D721Med (cell line): ENCODE results near the gene KIZ.

Experiments
- DNase-seq: peaks from one replicate; pipeline ENCODE4 v3.0.0; 2011; ENCODE audit warnings: low spot score; ENCODE audit not compliant: insufficient read length
- FAIRE-seq: peaks from 2 replicates; lab custom pipeline; 2011; peaks lifted over from hg19 to GRCh38; lab: Jason Lieb, UNC
- TF ChIP-seq, protein P1 (sequence below): IDR thresholded peaks from 2 replicates; pipeline ENCODE4 v1.5.1; 2012; ENCODE audit warnings: mild to moderate bottlenecking, control low read depth; ENCODE audit not compliant: insufficient read depth; ENCODE audit errors: missing control alignments

Gene KIZ

DNA sequence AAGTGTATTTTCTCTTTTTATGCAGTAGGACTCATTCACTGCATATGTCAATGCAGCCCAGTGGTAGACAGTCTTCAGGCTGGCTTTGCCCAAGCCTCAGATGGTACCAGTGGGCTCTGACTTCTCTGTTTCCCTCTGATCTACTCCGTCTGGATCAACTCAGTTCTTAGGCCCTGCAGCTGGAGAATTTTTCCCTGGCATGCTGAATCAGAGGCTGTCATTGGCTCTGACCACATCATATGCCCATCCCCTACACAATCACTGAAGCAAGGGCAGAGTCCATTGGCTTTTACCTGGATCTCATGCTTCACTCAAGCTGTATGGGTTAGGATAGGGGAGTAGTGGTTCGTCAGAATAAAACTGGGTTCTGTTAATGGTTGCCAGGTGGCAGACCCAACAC is 57.8 kb downstream of the KIZ start:
- DNase-seq (no peak), FAIRE-seq (no peak)
- TF ChIP-seq, protein P1, sequence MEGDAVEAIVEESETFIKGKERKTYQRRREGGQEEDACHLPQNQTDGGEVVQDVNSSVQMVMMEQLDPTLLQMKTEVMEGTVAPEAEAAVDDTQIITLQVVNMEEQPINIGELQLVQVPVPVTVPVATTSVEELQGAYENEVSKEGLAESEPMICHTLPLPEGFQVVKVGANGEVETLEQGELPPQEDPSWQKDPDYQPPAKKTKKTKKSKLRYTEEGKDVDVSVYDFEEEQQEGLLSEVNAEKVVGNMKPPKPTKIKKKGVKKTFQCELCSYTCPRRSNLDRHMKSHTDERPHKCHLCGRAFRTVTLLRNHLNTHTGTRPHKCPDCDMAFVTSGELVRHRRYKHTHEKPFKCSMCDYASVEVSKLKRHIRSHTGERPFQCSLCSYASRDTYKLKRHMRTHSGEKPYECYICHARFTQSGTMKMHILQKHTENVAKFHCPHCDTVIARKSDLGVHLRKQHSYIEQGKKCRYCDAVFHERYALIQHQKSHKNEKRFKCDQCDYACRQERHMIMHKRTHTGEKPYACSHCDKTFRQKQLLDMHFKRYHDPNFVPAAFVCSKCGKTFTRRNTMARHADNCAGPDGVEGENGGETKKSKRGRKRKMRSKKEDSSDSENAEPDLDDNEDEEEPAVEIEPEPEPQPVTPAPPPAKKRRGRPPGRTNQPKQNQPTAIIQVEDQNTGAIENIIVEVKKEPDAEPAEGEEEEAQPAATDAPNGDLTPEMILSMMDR = no peak

DNA sequence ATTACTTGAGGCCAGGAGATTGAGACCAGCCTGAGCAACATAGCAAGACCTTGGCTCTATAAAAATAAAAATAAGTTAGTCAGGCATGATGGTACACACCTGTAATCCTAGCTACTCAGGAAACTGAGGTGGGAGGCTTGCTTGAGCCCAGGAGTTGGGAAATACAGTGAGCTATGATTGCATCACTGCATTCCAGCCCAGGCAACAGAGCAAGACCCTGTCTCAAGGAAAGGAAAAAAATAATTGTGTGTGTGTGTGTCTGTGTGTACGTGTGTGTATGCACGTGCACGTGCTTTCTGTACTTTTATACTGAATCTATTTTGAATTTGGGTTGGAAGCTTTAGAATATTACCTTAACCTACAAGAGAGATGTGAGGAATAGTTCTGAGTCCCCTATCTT is 58.9 kb downstream of the KIZ start:
- TF ChIP-seq, protein P1 = no peak
- FAIRE-seq (no peak), DNase-seq (no peak)

- TF ChIP-seq, protein P1 = no peak
- no peak for DNase-seq
- no peak for FAIRE-seq
Measured at GRCh38 chr20:21185849-21186248, 60.0 kb downstream of the KIZ start.

GRCh38 chr20:21189761-21190523 is 64.1 kb downstream of the KIZ start:
- FAIRE-seq = no peak
- TF ChIP-seq, protein P1 = no peak
- no peak for DNase-seq

DNA sequence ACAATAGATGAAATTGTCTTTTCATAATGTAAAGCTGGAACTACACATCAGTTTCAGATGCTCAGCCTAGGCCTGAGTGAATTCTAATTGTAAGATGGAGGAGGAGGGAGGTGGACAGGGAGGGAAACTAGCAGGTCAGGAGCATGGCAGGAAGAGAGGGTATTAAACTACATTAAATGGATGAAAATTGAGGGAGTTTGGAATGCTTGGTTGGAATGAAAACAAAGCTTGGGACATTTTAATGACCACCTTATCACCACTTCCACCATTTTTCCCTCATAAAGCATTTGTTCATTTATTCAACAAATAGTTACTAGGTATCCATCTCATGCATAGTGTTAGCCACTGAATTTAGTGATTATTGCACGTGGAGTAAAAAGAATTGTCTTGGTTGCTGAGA is 65.0 kb downstream of the KIZ start:
- TF ChIP-seq, protein P1 = no peak
- FAIRE-seq (no peak), DNase-seq (no peak)

GRCh38 chr20:21191839-21192238 is 66.0 kb downstream of the KIZ start:
- no peak for DNase-seq
- TF ChIP-seq, protein P1 = no peak
- FAIRE-seq = no peak

GRCh38 chr20:21202259-21202658 is 76.4 kb downstream of the KIZ start:
- DNase-seq (no peak), FAIRE-seq (no peak)
- TF ChIP-seq, protein P1 = no peak
